ENCODE data around the gene ZNF219. TPM values are rescaled to one million over a fixed set of nuclear protein-coding genes. Genes with fewer than 3 reads are reported as not detected.
A peak's percentile ranks its signal among the peaks of the same experiment; 100 is the strongest.

Gene ZNF219
- total RNA-seq, 1 experiment from 2014 or later, result 16.6 TPM

- no peak for TF ChIP-seq ELF1 (IDR thresholded peaks at IDR 0.05; ENCODE audit: borderline replicate concordance, low read depth)
- TF ChIP-seq SIN3A (IDR thresholded peaks at IDR 0.05; ENCODE audit: low read depth), result no peak
- TF ChIP-seq EGR1 (IDR thresholded peaks at IDR 0.05; ENCODE audit: low read depth), result no peak
- no peak for TF ChIP-seq CBX3 (IDR thresholded peaks at IDR 0.05; ENCODE audit: low read depth)
- TF ChIP-seq RAD21 (IDR thresholded peaks at IDR 0.05; ENCODE audit: low read depth), result peak; percentile 80
- no peak for TF ChIP-seq SRF (IDR thresholded peaks at IDR 0.05; ENCODE audit: low read depth)
- TF ChIP-seq, protein P1, sequence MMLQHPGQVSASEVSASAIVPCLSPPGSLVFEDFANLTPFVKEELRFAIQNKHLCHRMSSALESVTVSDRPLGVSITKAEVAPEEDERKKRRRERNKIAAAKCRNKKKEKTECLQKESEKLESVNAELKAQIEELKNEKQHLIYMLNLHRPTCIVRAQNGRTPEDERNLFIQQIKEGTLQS (IDR thresholded peaks at IDR 0.05), result no peak
- TF ChIP-seq, protein P2, sequence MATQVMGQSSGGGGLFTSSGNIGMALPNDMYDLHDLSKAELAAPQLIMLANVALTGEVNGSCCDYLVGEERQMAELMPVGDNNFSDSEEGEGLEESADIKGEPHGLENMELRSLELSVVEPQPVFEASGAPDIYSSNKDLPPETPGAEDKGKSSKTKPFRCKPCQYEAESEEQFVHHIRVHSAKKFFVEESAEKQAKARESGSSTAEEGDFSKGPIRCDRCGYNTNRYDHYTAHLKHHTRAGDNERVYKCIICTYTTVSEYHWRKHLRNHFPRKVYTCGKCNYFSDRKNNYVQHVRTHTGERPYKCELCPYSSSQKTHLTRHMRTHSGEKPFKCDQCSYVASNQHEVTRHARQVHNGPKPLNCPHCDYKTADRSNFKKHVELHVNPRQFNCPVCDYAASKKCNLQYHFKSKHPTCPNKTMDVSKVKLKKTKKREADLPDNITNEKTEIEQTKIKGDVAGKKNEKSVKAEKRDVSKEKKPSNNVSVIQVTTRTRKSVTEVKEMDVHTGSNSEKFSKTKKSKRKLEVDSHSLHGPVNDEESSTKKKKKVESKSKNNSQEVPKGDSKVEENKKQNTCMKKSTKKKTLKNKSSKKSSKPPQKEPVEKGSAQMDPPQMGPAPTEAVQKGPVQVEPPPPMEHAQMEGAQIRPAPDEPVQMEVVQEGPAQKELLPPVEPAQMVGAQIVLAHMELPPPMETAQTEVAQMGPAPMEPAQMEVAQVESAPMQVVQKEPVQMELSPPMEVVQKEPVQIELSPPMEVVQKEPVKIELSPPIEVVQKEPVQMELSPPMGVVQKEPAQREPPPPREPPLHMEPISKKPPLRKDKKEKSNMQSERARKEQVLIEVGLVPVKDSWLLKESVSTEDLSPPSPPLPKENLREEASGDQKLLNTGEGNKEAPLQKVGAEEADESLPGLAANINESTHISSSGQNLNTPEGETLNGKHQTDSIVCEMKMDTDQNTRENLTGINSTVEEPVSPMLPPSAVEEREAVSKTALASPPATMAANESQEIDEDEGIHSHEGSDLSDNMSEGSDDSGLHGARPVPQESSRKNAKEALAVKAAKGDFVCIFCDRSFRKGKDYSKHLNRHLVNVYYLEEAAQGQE (IDR thresholded peaks at IDR 0.05; ENCODE audit: low read depth), result no peak
- TF ChIP-seq ZBTB33 (IDR thresholded peaks at IDR 0.05; ENCODE audit: extremely low read depth, insufficient replicate concordance, low read length), result no peak
- TF ChIP-seq EZH2 (IDR thresholded peaks at IDR 0.05), result no peak
- no peak for TF ChIP-seq TCF7L2 (IDR thresholded peaks at IDR 0.05; ENCODE audit: borderline replicate concordance, extremely low read depth, insufficient read depth, insufficient read length)
Measured at GRCh38 chr14:21106498-21107282, 8.2 kb upstream of the ZNF219 start (continued).

Measured in HCT116 (cell line).